Keratinocyte (primary cell): ENCODE measurements around the gene GINS2. TPM values are rescaled to one million over a fixed set of nuclear protein-coding genes. Genes with fewer than 3 reads are reported as not detected.

Source experiments
- DNase-seq: peaks from one replicate; pipeline ENCODE4 v3.0.0-alpha.2; 2011; ENCODE audit warnings: low read depth, missing footprints, low spot score
- FAIRE-seq: peaks from 2 replicates; lab custom pipeline; 2011; peaks lifted over from hg19 to GRCh38; lab: Jason Lieb, UNC
- H2AFZ ChIP-seq: 2 replicates; pipeline ENCODE4 v1.6.0; 2012; ENCODE audit warnings: low read length, control low read depth, inconsistent platforms; ENCODE audit not compliant: control insufficient read depth
- H3K27ac ChIP-seq: 2 replicates; pipeline ENCODE4 v1.5.1; 2011; ENCODE audit warnings: low read length; ENCODE audit not compliant: control insufficient read depth, insufficient read depth
- H3K27me3 ChIP-seq: 3 replicates; pipeline ENCODE4 v1.6.0; 2011; ENCODE audit warnings: low read length; ENCODE audit not compliant: control insufficient read depth, insufficient read depth; ENCODE audit errors: extremely low read depth
- H3K36me3 ChIP-seq, 2 experiments: 2 replicates in 1 of 2; 3 replicates in 1 of 2; pipeline ENCODE4 v1.5.1; 2011; ENCODE audit warnings: low read length in 2 of 2, mild to moderate bottlenecking in 1 of 2; ENCODE audit not compliant: control insufficient read depth in 2 of 2, insufficient read depth in 2 of 2; ENCODE audit errors: extremely low read depth in 1 of 2
- H3K4me1 ChIP-seq: 3 replicates; pipeline ENCODE4 v1.5.1; 2011; ENCODE audit warnings: low read length; ENCODE audit not compliant: control insufficient read depth, insufficient read depth; ENCODE audit errors: extremely low read depth
- H3K4me2 ChIP-seq: 3 replicates; pipeline ENCODE4 v1.6.0; 2011; ENCODE audit warnings: low read depth, low read length; ENCODE audit not compliant: control insufficient read depth, insufficient read depth; ENCODE audit errors: extremely low read depth
- H3K4me3 ChIP-seq, 3 experiments: fragments of 200-600 bp in 1 of 3; sonication (generic) in 1 of 3; 2 replicates in 2 of 3; 3 replicates in 1 of 3; pipeline ENCODE4 v1.5.1; 2011 to 2016; ENCODE audit warnings: low read length in 3 of 3, mild to moderate bottlenecking in 3 of 3, control low read depth in 2 of 3, inconsistent platforms in 1 of 3, low read depth in 1 of 3, mixed read lengths in 1 of 3, mixed run types in 1 of 3, moderate library complexity in 1 of 3; ENCODE audit not compliant: control insufficient read depth in 2 of 3, insufficient read depth in 2 of 3; ENCODE audit errors: extremely low read depth in 1 of 3
- H3K79me2 ChIP-seq: 2 replicates; pipeline ENCODE4 v1.6.0; 2012; ENCODE audit warnings: low read length; ENCODE audit not compliant: control insufficient read depth, insufficient read depth
- H3K9ac ChIP-seq: 3 replicates; pipeline ENCODE4 v1.6.0; 2011; ENCODE audit warnings: low read length; ENCODE audit not compliant: control insufficient read depth, insufficient read depth; ENCODE audit errors: extremely low read depth
- H3K9me1 ChIP-seq: 3 replicates; pipeline ENCODE4 v1.6.0; 2011; ENCODE audit warnings: low read length; ENCODE audit not compliant: control insufficient read depth, insufficient read depth; ENCODE audit errors: extremely low read depth
- H3K9me3 ChIP-seq: 2 replicates; pipeline ENCODE4 v1.5.1; 2012; ENCODE audit warnings: low read depth, low read length; ENCODE audit not compliant: control insufficient read depth
- H4K20me1 ChIP-seq: 3 replicates; pipeline ENCODE4 v1.6.0; 2011; ENCODE audit warnings: low read length; ENCODE audit not compliant: control insufficient read depth, insufficient read depth; ENCODE audit errors: extremely low read depth
- EZH2 ChIP-seq: IDR thresholded peaks from one replicate; pipeline ENCODE4 v1.6.1; 2012; ENCODE audit warnings: inconsistent platforms, mild to moderate bottlenecking, low read length, moderate library complexity
- dilution Hi-C: fragments of 300-500 bp; cut with MboI; formaldehyde crosslinking; loops from one replicate; pipeline ENCODE4 v1.7.0; 2020; ENCODE audit warnings: low sequenced_read_pairs; ENCODE audit not compliant: extremely low pct_ligation_motif_present
- polyA plus RNA-seq, 5 experiments: library from polyadenylated mRNA; depleted of rRNA in 3 of 5; stranded (reverse) in 3 of 5; stranded (forward) in 1 of 5; unstranded in 1 of 5; fragments of >200 nt; gene quantifications; 1 replicate in 1 of 5; 2 replicates in 3 of 5; 3 replicates in 1 of 5; pipeline versions ENCODE4 v1.2.1 to v1.2.3, GENCODE V29; 2011 to 2012; ENCODE audit warnings: missing spikeins in 2 of 5, low read depth in 1 of 5, low replicate concordance in 1 of 5
- TF ChIP-seq, protein P1 (sequence below), 3 experiments: IDR thresholded peaks in 1 of 3; conservative IDR thresholded peaks in 1 of 3; optimal IDR thresholded peaks in 1 of 3; 2 replicates in 2 of 3; 3 replicates in 1 of 3; pipeline versions ENCODE3 to v1.5.1; 2011; ENCODE audit warnings: low read length in 3 of 3, mild to moderate bottlenecking in 3 of 3, moderate library complexity in 2 of 3, control low read depth in 1 of 3, inconsistent platforms in 1 of 3; ENCODE audit not compliant: insufficient read depth in 2 of 3; ENCODE audit errors: extremely low read depth in 1 of 3

The GINS2 gene
- polyA plus RNA-seq, 1 donor (not counting 4 experiments of a cell fraction or from before 2014, with no cell fraction given), result 11.2 TPM

GRCh38 chr16:85641305-85641704 is 47.4 kb downstream of the GINS2 start:
- peaks cover 0 to 2% of the 10 kb centered on the region in 2 experiments for H3K36me3 ChIP-seq
- peaks cover 8% of the 10 kb centered on the region for H4K20me1 ChIP-seq
- peaks cover 22% of the 10 kb centered on the region for H3K4me1 ChIP-seq
- H3K9me1 ChIP-seq, result no peaks in the 10 kb centered on the region
- no peak overlapping the region for H3K27ac ChIP-seq
- dilution Hi-C loops, result no loop called here
- H2AFZ ChIP-seq, result no peak overlapping the region
- H3K9me3 ChIP-seq, result no peaks in the 10 kb centered on the region
- no peak for TF ChIP-seq EZH2
- TF ChIP-seq, protein P1, sequence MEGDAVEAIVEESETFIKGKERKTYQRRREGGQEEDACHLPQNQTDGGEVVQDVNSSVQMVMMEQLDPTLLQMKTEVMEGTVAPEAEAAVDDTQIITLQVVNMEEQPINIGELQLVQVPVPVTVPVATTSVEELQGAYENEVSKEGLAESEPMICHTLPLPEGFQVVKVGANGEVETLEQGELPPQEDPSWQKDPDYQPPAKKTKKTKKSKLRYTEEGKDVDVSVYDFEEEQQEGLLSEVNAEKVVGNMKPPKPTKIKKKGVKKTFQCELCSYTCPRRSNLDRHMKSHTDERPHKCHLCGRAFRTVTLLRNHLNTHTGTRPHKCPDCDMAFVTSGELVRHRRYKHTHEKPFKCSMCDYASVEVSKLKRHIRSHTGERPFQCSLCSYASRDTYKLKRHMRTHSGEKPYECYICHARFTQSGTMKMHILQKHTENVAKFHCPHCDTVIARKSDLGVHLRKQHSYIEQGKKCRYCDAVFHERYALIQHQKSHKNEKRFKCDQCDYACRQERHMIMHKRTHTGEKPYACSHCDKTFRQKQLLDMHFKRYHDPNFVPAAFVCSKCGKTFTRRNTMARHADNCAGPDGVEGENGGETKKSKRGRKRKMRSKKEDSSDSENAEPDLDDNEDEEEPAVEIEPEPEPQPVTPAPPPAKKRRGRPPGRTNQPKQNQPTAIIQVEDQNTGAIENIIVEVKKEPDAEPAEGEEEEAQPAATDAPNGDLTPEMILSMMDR (optimal IDR thresholded peaks at IDR 0.05 in 1 of 3, IDR thresholded peaks at IDR 0.05 in 1 of 3, conservative IDR thresholded peaks at IDR 0.05 in 1 of 3; ENCODE audit: extremely low read depth in 1 of 3, insufficient read depth in 2 of 3, low read length in 3 of 3), result no peak
- DNase-seq (no peak), FAIRE-seq (no peak)
- H3K9ac ChIP-seq, result no peak overlapping the region
- H3K79me2 ChIP-seq, result no peaks in the 10 kb centered on the region
- H3K4me2 ChIP-seq, result no peak overlapping the region
- H3K27me3 ChIP-seq, result peaks cover 21% of the 10 kb centered on the region
- no peak overlapping the region for H3K4me3 ChIP-seq

DNA sequence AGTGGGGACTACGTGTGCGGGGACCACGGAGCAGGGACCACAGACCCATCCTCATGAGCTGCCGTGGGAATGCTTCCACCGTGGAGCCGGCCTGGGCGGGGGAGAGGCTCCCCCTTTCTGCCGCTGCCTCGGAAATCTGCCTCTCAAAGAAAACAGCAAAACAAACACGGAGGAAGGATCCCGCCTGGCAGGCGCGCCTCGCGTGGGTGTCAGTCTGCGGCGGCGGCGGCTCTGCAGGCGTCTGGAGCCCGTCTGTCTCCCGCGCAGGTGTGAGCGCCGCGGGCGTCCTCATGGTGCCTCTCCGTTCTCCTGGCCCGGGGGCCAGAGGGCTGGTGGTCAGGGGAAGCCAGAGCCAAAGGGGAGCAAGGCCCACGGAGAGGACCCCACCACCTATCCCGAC is 48.2 kb downstream of the GINS2 start:
- dilution Hi-C loops, result no loop called here

More for the DNA sequence above, 48.2 kb downstream of the GINS2 start:
- peaks cover 27% of the 10 kb centered on the region for H3K4me1 ChIP-seq
- H2AFZ ChIP-seq, result no peak overlapping the region
- peaks cover 21% of the 10 kb centered on the region for H3K27me3 ChIP-seq
- no peaks in the 10 kb centered on the region for H3K36me3 ChIP-seq
- no peak overlapping the region for H3K4me3 ChIP-seq
- no peak overlapping the region for H3K9ac ChIP-seq
- no peak for DNase-seq
- no peaks in the 10 kb centered on the region for H3K79me2 ChIP-seq
- no peak overlapping the region for H3K4me2 ChIP-seq
- H4K20me1 ChIP-seq, result peaks cover 6% of the 10 kb centered on the region
- FAIRE-seq, result no peak
- H3K27ac ChIP-seq, result no peak overlapping the region
- H3K9me1 ChIP-seq, result no peaks in the 10 kb centered on the region
- no peaks in the 10 kb centered on the region for H3K9me3 ChIP-seq
- TF ChIP-seq EZH2, result no peak
- TF ChIP-seq, protein P1 (optimal IDR thresholded peaks at IDR 0.05 in 1 of 3, IDR thresholded peaks at IDR 0.05 in 1 of 3, conservative IDR thresholded peaks at IDR 0.05 in 1 of 3; ENCODE audit: extremely low read depth in 1 of 3, insufficient read depth in 2 of 3, low read length in 3 of 3), result no peak
